K562 (cell line): ENCODE results near the gene BBLN. TPM values are rescaled to one million over a fixed set of nuclear protein-coding genes. Genes with fewer than 3 reads are reported as not detected.

Experiments
- ATAC-seq: fragments of 200-7000 bp; cut with Tn5 transposase; 3 replicates; pipeline ENCODE4 v1.9.1; 2020; ENCODE audit warnings: moderate library complexity
- BruUV-seq: library from RNA; stranded (reverse); fragments of 400-500 nt; replicated peaks from 2 replicates; lab custom pipeline; 2021; lab: Mats Ljungman, UMichigan
- CTCF ChIA-PET: fragments of 300-600 bp; formaldehyde crosslinking; extraction: SDS; loops from one replicate; lab custom pipeline; 2021; ENCODE audit warnings: low intra/inter-chr PET ratio; lab: Yijun Ruan, JAX
- POLR2A ChIA-PET: fragments of 300-600, 350-650 bp; sonication (Branson Sonifier 250); formaldehyde crosslinking; extraction: SDS; loops from one replicate; lab custom pipeline; 2021; ENCODE audit warnings: antibody characterized with exemption, inconsistent platforms; lab: Yijun Ruan, JAX
- DNase-seq, 4 experiments: peaks; one replicate each; pipeline versions ENCODE4 v3.0.0 to v3.0.0-alpha.2; 2011 to 2018; ENCODE audit warnings: low spot score in 3 of 4, mixed read lengths in 3 of 4; ENCODE audit errors: extremely low read depth in 1 of 4
- FAIRE-seq: peaks from 2 replicates; lab custom pipeline; 2011; peaks lifted over from hg19 to GRCh38; lab: Jason Lieb, UNC
- H2AFZ ChIP-seq: 2 replicates; pipeline ENCODE4 v1.6.0; 2011; ENCODE audit warnings: low read depth, low read length, control low read depth, inconsistent platforms
- H3K27ac ChIP-seq: fragments of 200-600 bp; 3 replicates; pipeline ENCODE4 v1.8.0; 2011; ENCODE audit warnings: low read depth, mild to moderate bottlenecking, control low read depth, inconsistent platforms, low read length, moderate library complexity, mixed read lengths; ENCODE audit errors: extremely low read depth
- H3K27me3 ChIP-seq, 2 experiments: fragments of 300-600 bp in 1 of 2; 2 replicates in 1 of 2; 3 replicates in 1 of 2; pipeline versions ENCODE4 v1.6.0 to v1.8.0; 2011; ENCODE audit warnings: inconsistent platforms in 2 of 2, low read length in 2 of 2, mild to moderate bottlenecking in 1 of 2, mixed read lengths in 1 of 2, moderate library complexity in 1 of 2; ENCODE audit not compliant: control insufficient read depth in 2 of 2, insufficient read depth in 2 of 2
- H3K36me3 ChIP-seq: fragments of 300-600 bp; 3 replicates; pipeline ENCODE4 v1.8.0; 2011; ENCODE audit warnings: mild to moderate bottlenecking, low read length, inconsistent platforms; ENCODE audit not compliant: control insufficient read depth, insufficient read depth
- H3K4me1 ChIP-seq, 2 experiments: fragments of 200-600 bp in 1 of 2; replicated peaks in 1 of 2; 2 replicates in 1 of 2; 3 replicates in 1 of 2; pipeline versions ENCODE4 v1.5.1 to v1.8.0; 2011; ENCODE audit warnings: inconsistent platforms in 2 of 2, low read length in 2 of 2, mild to moderate bottlenecking in 1 of 2, mixed read lengths in 1 of 2, moderate library complexity in 1 of 2; ENCODE audit not compliant: control insufficient read depth in 2 of 2, insufficient read depth in 2 of 2
- H3K4me2 ChIP-seq: 2 replicates; pipeline ENCODE4 v1.6.1; 2011; ENCODE audit warnings: low read length, control low read depth, inconsistent platforms, mixed read lengths; ENCODE audit not compliant: insufficient read depth
- H3K4me3 ChIP-seq: fragments of 200-600 bp; sonication (generic), shearing (Covaris generic); 2 replicates; pipeline ENCODE4 v1.5.1; 2016; ENCODE audit warnings: control low read depth, inconsistent platforms
- H3K79me2 ChIP-seq: fragments of 200-600 bp; 3 replicates; pipeline ENCODE4 v1.8.0; 2011; ENCODE audit warnings: low read length, inconsistent platforms; ENCODE audit not compliant: control insufficient read depth, insufficient read depth
- H3K9ac ChIP-seq, 2 experiments: 2 replicates each; pipeline versions ENCODE4 v1.6.0 to v1.6.1; 2011; ENCODE audit warnings: low read depth in 2 of 2, low read length in 2 of 2, control low read depth in 1 of 2, inconsistent platforms in 1 of 2, mild to moderate bottlenecking in 1 of 2, mixed read lengths in 1 of 2; ENCODE audit not compliant: insufficient read depth in 1 of 2
- H3K9me1 ChIP-seq: one replicate; pipeline ENCODE4 v1.6.0; 2011; ENCODE audit warnings: inconsistent platforms, mild to moderate bottlenecking, low read length, moderate library complexity; ENCODE audit not compliant: control insufficient read depth, insufficient read depth
- H3K9me3 ChIP-seq: replicated peaks from 2 replicates; pipeline ENCODE4 v1.5.1; 2011; ENCODE audit warnings: low read depth, low read length, inconsistent platforms; ENCODE audit not compliant: control insufficient read depth, insufficient read depth
- H4K20me1 ChIP-seq: replicated peaks from 2 replicates; pipeline ENCODE4 v1.6.1; 2011; ENCODE audit warnings: low read length, inconsistent platforms, mixed read lengths; ENCODE audit not compliant: control insufficient read depth, insufficient read depth
- BRCA1 ChIP-seq, 2 experiments: fragments of 450-650 bp in 1 of 2; sonication (generic) in 1 of 2; formaldehyde crosslinking in 1 of 2; IDR thresholded peaks; 2 replicates each; pipeline versions ENCODE4 v1.5.0 to v1.6.1; 2017 to 2020; ENCODE audit warnings: mild to moderate bottlenecking in 1 of 2, missing genetic modification reagents in 1 of 2
- COPS2 ChIP-seq: fragments of 450-650 bp; conservative IDR thresholded peaks from 2 replicates; pipeline ENCODE4 v1.6.1; 2016; ENCODE audit warnings: mild to moderate bottlenecking, moderate library complexity
- KLF6 ChIP-seq: fragments of 250-450 bp; sonication (Bioruptor Pico); IDR thresholded peaks from 2 replicates; pipeline ENCODE4 v1.4.0; 2020; ENCODE audit warnings: mild to moderate bottlenecking, moderate library complexity, borderline replicate concordance
- MAFK ChIP-seq: IDR thresholded peaks from 2 replicates; pipeline ENCODE4 v1.6.1; 2011; ENCODE audit warnings: low read length, improper control_type of control experiment
- NFYB ChIP-seq: IDR thresholded peaks from 2 replicates; pipeline ENCODE4 v1.6.1; 2011; ENCODE audit warnings: mild to moderate bottlenecking, moderate library complexity; ENCODE audit not compliant: insufficient read length; ENCODE audit errors: extremely low read depth
- OTX1 ChIP-seq: fragments of 450-650 bp; formaldehyde crosslinking; IDR thresholded peaks from 2 replicates; pipeline ENCODE4 v1.4.0; 2022; ENCODE audit warnings: mild to moderate bottlenecking
- PHF8 ChIP-seq: fragments of 200-600 bp; sonication (generic); IDR thresholded peaks from 2 replicates; pipeline ENCODE4 v1.6.1; 2012; ENCODE audit warnings: mixed run types, mild to moderate bottlenecking, inconsistent platforms, low read length, moderate library complexity, borderline replicate concordance
- POLR2AphosphoS5 ChIP-seq: IDR thresholded peaks from 2 replicates; pipeline ENCODE4 v1.6.1; 2011; ENCODE audit warnings: mild to moderate bottlenecking, low read depth, low read length, moderate library complexity; ENCODE audit not compliant: control insufficient read depth, insufficient read depth
- POLR2B ChIP-seq: fragments of 450-650 bp; IDR thresholded peaks from 2 replicates; pipeline ENCODE4 v1.6.1; 2018; ENCODE audit warnings: low read depth; ENCODE audit not compliant: partially characterized antibody
- POLR2G ChIP-seq: fragments of 200-400 bp; formaldehyde crosslinking; IDR thresholded peaks from 2 replicates; pipeline ENCODE4 v1.6.1; 2017; ENCODE audit warnings: low read depth, mild to moderate bottlenecking, antibody characterized with exemption, low read length, moderate library complexity
- PRPF4 ChIP-seq: fragments of 200-400 bp; formaldehyde crosslinking; IDR thresholded peaks from one replicate; pipeline ENCODE4 v1.6.1; 2017; ENCODE audit warnings: low read length, low read depth, mild to moderate bottlenecking; ENCODE audit not compliant: insufficient read depth, poor library complexity, severe bottlenecking
- RBFOX2 ChIP-seq: fragments of 200-400 bp; formaldehyde crosslinking; IDR thresholded peaks from 2 replicates; pipeline ENCODE4 v1.6.1; 2017; ENCODE audit warnings: low read depth, mild to moderate bottlenecking, low read length, moderate library complexity
- SPI1 ChIP-seq: IDR thresholded peaks from 2 replicates; pipeline ENCODE4 v1.6.1; 2011; ENCODE audit warnings: low read depth, low read length, control low read depth, borderline replicate concordance
- SRSF7 ChIP-seq: fragments of 200-400 bp; formaldehyde crosslinking; optimal IDR thresholded peaks from 2 replicates; pipeline ENCODE3; 2017; ENCODE audit warnings: mild to moderate bottlenecking, low read depth, low read length
- SUPT5H ChIP-seq: fragments of 450-650 bp; IDR thresholded peaks from 2 replicates; pipeline ENCODE4 v1.6.1; 2016
- TAL1 ChIP-seq: fragments of 450-650 bp; IDR thresholded peaks from 2 replicates; pipeline ENCODE4 v1.6.1; 2016; ENCODE audit warnings: mild to moderate bottlenecking
- ZFP36 ChIP-seq: fragments of 150-350 bp; IDR thresholded peaks from 2 replicates; pipeline ENCODE4 v1.6.1; 2018; ENCODE audit warnings: low read length, low read depth; ENCODE audit not compliant: partially characterized antibody
- ZNF232 ChIP-seq: sonication (generic); formaldehyde crosslinking; IDR thresholded peaks from 2 replicates; pipeline ENCODE4 v1.8.0; 2022; ENCODE audit warnings: mild to moderate bottlenecking, missing genetic modification reagents
- WGBS: fragments of 100-300 bp; shearing (Covaris generic); methylation state at CpG from one replicate; pipeline ENCODE4 v1.1.6; 2016; ENCODE audit warnings: low coverage, mixed read lengths; ENCODE audit not compliant: insufficient coverage; ENCODE audit errors: missing lambda C conversion rate; 5-methylcytosine and 5-hydroxymethylcytosine counted together
- in situ Hi-C: fragments of 300-500 bp; cut with MboI; formaldehyde crosslinking; loops from 4 replicates; pipeline ENCODE4 v1.15.0; 2018; ENCODE audit warnings: inconsistent platforms, mixed read lengths
- intact Hi-C: fragments of 100-400 bp; cut with micrococcal nuclease; formaldehyde crosslinking; loops from 2 replicates; pipeline ENCODE4 v1.14.2; 2022
- polyA plus RNA-seq, 8 experiments: library from polyadenylated mRNA; depleted of rRNA in 4 of 8; stranded (reverse) in 5 of 8; unstranded in 3 of 8; fragments of >200 nt; fragmentation: Nextera tagmentation in 2 of 8; fragmentation: Illumina TruSeq in 1 of 8; extraction: Ambion mirVana in 2 of 8; extraction: Trizol in 1 of 8; gene quantifications; 2 replicates each; pipeline versions ENCODE4 v1.2.1 to v1.2.3, GENCODE V29; 2011 to 2014; ENCODE audit warnings: inconsistent platforms in 1 of 8, missing spikeins in 1 of 8
- total RNA-seq, 7 experiments: library from RNA; depleted of rRNA in 6 of 7; stranded (reverse); fragments of >200 nt in 6 of 7; fragmentation: Illumina TruSeq in 2 of 7; extraction: Trizol in 2 of 7; gene quantifications; 2 replicates each; pipeline versions ENCODE4 v1.2.1 to v1.2.3, GENCODE V29; 2011 to 2021; ENCODE audit warnings: low replicate concordance in 1 of 7
- TF ChIP-seq, protein P1 (sequence below): fragments of 250-450 bp; sonication (Bioruptor Pico); IDR thresholded peaks from 2 replicates; pipeline ENCODE4 v1.9.0; 2021; ENCODE audit warnings: mild to moderate bottlenecking, inconsistent platforms

BBLN gene
- total and polyA plus RNA-seq, 9 of the 15 experiments (the other 6 are each of a cell fraction or from before 2014, with no cell fraction given) = 4.2 to 331 (median 87.1) TPM

GRCh38 chr9:128162215-128163026 is 2.4 kb downstream of the BBLN start:
- Histone ChIP-seq H3K27me3 (no peaks in the 10 kb centered on the region), H3K4me2 (no peak overlapping the region), H3K4me3 (no peak overlapping the region), H3K4me1 (peaks cover 10 to 50% of the 10 kb centered on the region in 2 experiments), H4K20me1 (peaks cover 18% of the 10 kb centered on the region; the same call in 1 of the 2 replicates), H3K9me3 (no peaks in the 10 kb centered on the region), H2AFZ (no peak overlapping the region), H3K79me2 (peaks cover 27% of the 10 kb centered on the region), H3K9me1 (no peaks in the 10 kb centered on the region), H3K9ac (peak overlapping the region in 1 of 2 experiments; percentile 26; a peak in 2 of 4 replicates), H3K36me3 (peaks cover 51% of the 10 kb centered on the region), H3K27ac (no peak overlapping the region)
- ATAC-seq (no peak), FAIRE-seq (no peak), DNase-seq (no peak)
- no TSS peak for BruUV-seq
- ChIA-PET POLR2A (interaction anchor here (0.6 to 11.0 kb wide), 9 partner anchors 11 to 148 kb away, joined by 3 to 155 read pairs (median 5); no protein-coding TSS in a partner anchor), CTCF (no interaction called here)
- intact Hi-C loops = loop anchor here (5.0 kb wide), 1 partner anchor 45 kb away; no protein-coding TSS in a partner anchor
- in situ Hi-C loops = no loop called here
- WGBS = 86% methylated on average over 10 of the region's 10 CpGs
- no peak for TF ChIP-seq SPI1
- peak; percentile 5; the same call in 1 of the 2 replicates for TF ChIP-seq PHF8
- TF ChIP-seq BRCA1 (IDR thresholded peaks at IDR 0.05) = no peak
- TF ChIP-seq BRCA1 (CRISPR knock-in tag; IDR thresholded peaks at IDR 0.05) = no peak
- peak; percentile 35 for TF ChIP-seq POLR2B
- TF ChIP-seq COPS2 = no peak
- TF ChIP-seq POLR2AphosphoS5 = peak; percentile 16
- peak; percentile 38; the same call in 1 of the 2 replicates for TF ChIP-seq POLR2G
- TF ChIP-seq PRPF4 = no peak
- TF ChIP-seq KLF6 = no peak
- no peak for TF ChIP-seq TAL1
- peak; percentile 97 for TF ChIP-seq ZFP36
- TF ChIP-seq SRSF7 = no peak
- 0 out of 2 replicates have a peak, but pooled peaks have one; percentile 8 for TF ChIP-seq MAFK
- TF ChIP-seq OTX1 = 0 out of 2 replicates have a peak, but pooled peaks have one; percentile 0
- peak; percentile 49; the same call in 1 of the 2 replicates for TF ChIP-seq SUPT5H
- TF ChIP-seq NFYB = no peak
- TF ChIP-seq, protein P1, sequence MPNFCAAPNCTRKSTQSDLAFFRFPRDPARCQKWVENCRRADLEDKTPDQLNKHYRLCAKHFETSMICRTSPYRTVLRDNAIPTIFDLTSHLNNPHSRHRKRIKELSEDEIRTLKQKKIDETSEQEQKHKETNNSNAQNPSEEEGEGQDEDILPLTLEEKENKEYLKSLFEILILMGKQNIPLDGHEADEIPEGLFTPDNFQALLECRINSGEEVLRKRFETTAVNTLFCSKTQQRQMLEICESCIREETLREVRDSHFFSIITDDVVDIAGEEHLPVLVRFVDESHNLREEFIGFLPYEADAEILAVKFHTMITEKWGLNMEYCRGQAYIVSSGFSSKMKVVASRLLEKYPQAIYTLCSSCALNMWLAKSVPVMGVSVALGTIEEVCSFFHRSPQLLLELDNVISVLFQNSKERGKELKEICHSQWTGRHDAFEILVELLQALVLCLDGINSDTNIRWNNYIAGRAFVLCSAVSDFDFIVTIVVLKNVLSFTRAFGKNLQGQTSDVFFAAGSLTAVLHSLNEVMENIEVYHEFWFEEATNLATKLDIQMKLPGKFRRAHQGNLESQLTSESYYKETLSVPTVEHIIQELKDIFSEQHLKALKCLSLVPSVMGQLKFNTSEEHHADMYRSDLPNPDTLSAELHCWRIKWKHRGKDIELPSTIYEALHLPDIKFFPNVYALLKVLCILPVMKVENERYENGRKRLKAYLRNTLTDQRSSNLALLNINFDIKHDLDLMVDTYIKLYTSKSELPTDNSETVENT (CRISPR knock-in tag) = 0 out of 2 replicates have a peak, but pooled peaks have one; percentile 4
- peak; percentile 35; the same call in 1 of the 2 replicates for TF ChIP-seq RBFOX2
- TF ChIP-seq ZNF232 (CRISPR knock-in tag) = no peak
